PC-9 (cell line): ENCODE results near the gene TTLL13. TPM values are rescaled to one million over a fixed set of nuclear protein-coding genes. Genes with fewer than 3 reads are reported as not detected.
"Not testable (repeated sequence)": the region's sequence is repeated elsewhere in the genome, so short reads cannot be mapped to it uniquely, and the experiment has no call there.

ENCODE experiments used
- BruUV-seq: library from RNA; stranded (reverse); fragments of 400-500 nt; replicated peaks from 2 replicates; lab custom pipeline; 2021; lab: Mats Ljungman, UMichigan
- CTCF ChIA-PET: fragments of 300-600 bp; sonication (Branson Sonifier 250); formaldehyde crosslinking; loops from one replicate; lab custom pipeline; 2022; ENCODE audit warnings: antibody characterized with exemption; lab: Charles Lee
- POLR2A ChIA-PET: fragments of 300-600 bp; sonication (Branson Sonifier 250); formaldehyde crosslinking; loops from one replicate; lab custom pipeline; 2022; ENCODE audit warnings: antibody characterized with exemption; ENCODE audit not compliant: unreplicated experiment; lab: Charles Lee
- DNase-seq, 2 experiments: peaks; one replicate each; pipeline versions ENCODE4 v3.0.0 to v3.0.0-alpha.2; 2015 to 2022; ENCODE audit warnings: mixed read lengths in 1 of 2
- H2AFZ ChIP-seq: fragments of 200-600 bp; sonication (generic); 2 replicates; pipeline ENCODE4 v1.8.1; 2017; ENCODE audit warnings: antibody characterized with exemption
- H3F3A ChIP-seq: fragments of 200-600 bp; sonication (generic); 2 replicates; pipeline ENCODE4 v1.8.1; 2017; ENCODE audit warnings: antibody characterized with exemption, mild to moderate bottlenecking, low read depth; ENCODE audit not compliant: insufficient read depth
- H3K27ac ChIP-seq: fragments of 200-600 bp; sonication (generic); 2 replicates; pipeline ENCODE4 v1.6.1; 2016; ENCODE audit warnings: mixed run types
- H3K27me3 ChIP-seq: fragments of 200-600 bp; sonication (generic); 2 replicates; pipeline ENCODE4 v1.6.1; 2016; ENCODE audit warnings: low read depth, mixed run types; ENCODE audit not compliant: insufficient read depth
- H3K36me3 ChIP-seq: fragments of 200-600 bp; sonication (generic); 2 replicates; pipeline ENCODE4 v1.6.1; 2016; ENCODE audit warnings: low read depth, mixed run types
- H3K4me1 ChIP-seq: fragments of 200-600 bp; sonication (generic); replicated peaks from 2 replicates; pipeline ENCODE4 v1.6.1; 2016; ENCODE audit warnings: mixed run types; ENCODE audit not compliant: insufficient read depth
- H3K4me2 ChIP-seq: fragments of 200-600 bp; sonication (generic); 2 replicates; pipeline ENCODE4 v1.6.1; 2017; ENCODE audit warnings: mixed run types
- H3K4me3 ChIP-seq: fragments of 200-600 bp; sonication (generic); 2 replicates; pipeline ENCODE4 v1.6.1; 2016; ENCODE audit warnings: mixed run types
- H3K79me2 ChIP-seq: fragments of 200-600 bp; sonication (generic); 2 replicates; pipeline ENCODE4 v1.6.1; 2017; ENCODE audit warnings: low read depth, mixed run types
- H3K9me2 ChIP-seq: fragments of 200-600 bp; sonication (generic); 2 replicates; pipeline ENCODE4 v1.8.1; 2017; ENCODE audit warnings: mild to moderate bottlenecking; ENCODE audit not compliant: insufficient read depth
- H3K9me3 ChIP-seq: fragments of 200-600 bp; sonication (generic); 2 replicates; pipeline ENCODE4 v1.8.1; 2016; ENCODE audit warnings: low read depth; ENCODE audit not compliant: insufficient read depth
- H4K20me1 ChIP-seq: fragments of 200-600 bp; sonication (generic); 2 replicates; pipeline ENCODE4 v1.8.1; 2017; ENCODE audit not compliant: insufficient read depth
- EZH2 ChIP-seq: fragments of 200-600 bp; sonication (generic); IDR thresholded peaks from 2 replicates; pipeline ENCODE4 v1.8.0; 2017; ENCODE audit warnings: antibody characterized with exemption, low read depth
- intact Hi-C: fragments of 100-400 bp; cut with micrococcal nuclease; formaldehyde crosslinking; loops from one replicate; pipeline ENCODE4 v1.10.0; 2022; ENCODE audit not compliant: unreplicated experiment
- total RNA-seq: library from RNA; stranded (reverse); gene quantifications from 2 replicates; pipeline ENCODE4 v1.2.3, GENCODE V29; 2021
- TF ChIP-seq, protein P1 (sequence below): fragments of 200-600 bp; sonication (generic); conservative IDR thresholded peaks from 2 replicates; pipeline ENCODE4 v1.6.1; 2017; ENCODE audit warnings: mixed run types, antibody characterized with exemption, mild to moderate bottlenecking, moderate library complexity

Gene TTLL13
- total RNA-seq, 1 experiment from 2014 or later = 0.96 TPM

- H3K79me2 ChIP-seq = no peaks in the 10 kb centered on the region
- H2AFZ ChIP-seq = no peak overlapping the region
- no peaks in the 10 kb centered on the region for H3F3A ChIP-seq
- no peaks in the 10 kb centered on the region for H3K9me2 ChIP-seq
- intact Hi-C loops = no loop called here
- no peaks in the 10 kb centered on the region for H3K4me1 ChIP-seq
- H3K9me3 ChIP-seq = no peaks in the 10 kb centered on the region
- ChIA-PET CTCF (no interaction called here), POLR2A (interaction anchor here (0.7 kb wide), 1 partner anchor 346 kb away, joined by 7 read pairs; no protein-coding TSS in a partner anchor)
- no peaks in the 10 kb centered on the region for H3K27me3 ChIP-seq
- H3K27ac ChIP-seq = no peak overlapping the region
- H4K20me1 ChIP-seq = no peaks in the 10 kb centered on the region
- TF ChIP-seq, protein P1, sequence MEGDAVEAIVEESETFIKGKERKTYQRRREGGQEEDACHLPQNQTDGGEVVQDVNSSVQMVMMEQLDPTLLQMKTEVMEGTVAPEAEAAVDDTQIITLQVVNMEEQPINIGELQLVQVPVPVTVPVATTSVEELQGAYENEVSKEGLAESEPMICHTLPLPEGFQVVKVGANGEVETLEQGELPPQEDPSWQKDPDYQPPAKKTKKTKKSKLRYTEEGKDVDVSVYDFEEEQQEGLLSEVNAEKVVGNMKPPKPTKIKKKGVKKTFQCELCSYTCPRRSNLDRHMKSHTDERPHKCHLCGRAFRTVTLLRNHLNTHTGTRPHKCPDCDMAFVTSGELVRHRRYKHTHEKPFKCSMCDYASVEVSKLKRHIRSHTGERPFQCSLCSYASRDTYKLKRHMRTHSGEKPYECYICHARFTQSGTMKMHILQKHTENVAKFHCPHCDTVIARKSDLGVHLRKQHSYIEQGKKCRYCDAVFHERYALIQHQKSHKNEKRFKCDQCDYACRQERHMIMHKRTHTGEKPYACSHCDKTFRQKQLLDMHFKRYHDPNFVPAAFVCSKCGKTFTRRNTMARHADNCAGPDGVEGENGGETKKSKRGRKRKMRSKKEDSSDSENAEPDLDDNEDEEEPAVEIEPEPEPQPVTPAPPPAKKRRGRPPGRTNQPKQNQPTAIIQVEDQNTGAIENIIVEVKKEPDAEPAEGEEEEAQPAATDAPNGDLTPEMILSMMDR = no peak
- no peak for TF ChIP-seq EZH2
- BruUV-seq = no TSS peak
- H3K4me2 ChIP-seq = no peak overlapping the region
- no peak overlapping the region for H3K4me3 ChIP-seq
- H3K36me3 ChIP-seq = no peaks in the 10 kb centered on the region
- no peak for DNase-seq
These were observed 52.4 kb downstream of the TTLL13 start for GRCh38 chr15:90301707-90302300.

DNA sequence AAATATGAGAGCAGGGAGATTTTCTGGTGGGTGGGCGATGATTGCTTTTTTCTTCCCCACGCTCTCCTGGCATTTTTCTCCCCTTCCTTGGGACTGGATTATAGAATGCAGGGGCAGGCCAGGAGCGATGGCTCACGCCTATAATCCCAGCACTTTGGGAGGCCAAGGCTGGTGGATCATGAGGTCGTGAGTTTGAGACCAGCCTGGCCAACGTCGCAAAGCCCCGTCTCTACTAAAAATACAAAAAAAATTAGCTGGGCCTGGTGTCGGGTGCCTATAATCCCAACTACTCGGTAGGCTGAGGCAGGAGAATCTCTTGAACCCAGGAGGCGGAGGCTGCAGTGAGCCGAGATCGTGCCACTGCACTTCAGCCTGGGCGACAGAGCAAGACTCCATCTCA is 56.0 kb downstream of the TTLL13 start:
- H4K20me1 ChIP-seq, H3K36me3 ChIP-seq, H3K27ac ChIP-seq, H3K27me3 ChIP-seq, H3K4me3 ChIP-seq, H2AFZ ChIP-seq, H3K79me2 ChIP-seq, H3K9me3 ChIP-seq, POLR2A ChIA-PET, DNase-seq, H3F3A ChIP-seq, H3K4me1 ChIP-seq, CTCF ChIA-PET, intact Hi-C loops, BruUV-seq, H3K4me2 ChIP-seq, H3K9me2 ChIP-seq: not testable (repeated sequence)

GRCh38 chr15:90305932-90306331 is 56.6 kb downstream of the TTLL13 start:
- DNase-seq = no peak
- TF ChIP-seq, protein P1 = no peak
- no peak for TF ChIP-seq EZH2
- ChIA-PET CTCF (no interaction called here), POLR2A (no interaction called here)
- Histone ChIP-seq H3K27me3 (no peaks in the 10 kb centered on the region), H3K4me2 (no peak overlapping the region), H2AFZ (no peak overlapping the region), H4K20me1 (no peaks in the 10 kb centered on the region), H3K4me3 (no peak overlapping the region), H3F3A (no peaks in the 10 kb centered on the region), H3K27ac (no peak overlapping the region), H3K36me3 (no peaks in the 10 kb centered on the region), H3K79me2 (no peaks in the 10 kb centered on the region), H3K9me2 (no peaks in the 10 kb centered on the region), H3K4me1 (peaks cover 7% of the 10 kb centered on the region), H3K9me3 (no peaks in the 10 kb centered on the region)
- BruUV-seq = no TSS peak
- intact Hi-C loops = no loop called here

GRCh38 chr15:90306560-90306959 is 57.2 kb downstream of the TTLL13 start:
- Histone ChIP-seq H3K4me1 (peaks cover 7% of the 10 kb centered on the region), H3K36me3 (no peaks in the 10 kb centered on the region), H2AFZ (no peak overlapping the region), H3K27ac (no peak overlapping the region), H3K27me3 (no peaks in the 10 kb centered on the region), H3K4me2 (no peak overlapping the region), H3F3A (no peaks in the 10 kb centered on the region), H3K4me3 (no peak overlapping the region), H3K79me2 (no peaks in the 10 kb centered on the region), H3K9me3 (no peaks in the 10 kb centered on the region), H3K9me2 (no peaks in the 10 kb centered on the region), H4K20me1 (no peaks in the 10 kb centered on the region)
- ChIA-PET CTCF (no interaction called here), POLR2A (no interaction called here)
- BruUV-seq = no TSS peak
- DNase-seq = no peak
- intact Hi-C loops = no loop called here
- TF ChIP-seq, protein P1 = no peak
- TF ChIP-seq EZH2 = no peak
